Choroid plexus epithelial cell (primary cell): ENCODE data around the gene SPAAR.
"Not testable (repeated sequence)": the region's sequence is repeated elsewhere in the genome, so short reads cannot be mapped to it uniquely, and the experiment has no call there.

Experiments used
- DNase-seq: peaks from one replicate; pipeline ENCODE4 v3.0.0-alpha.2; 2010; ENCODE audit warnings: low read depth
- H3K4me3 ChIP-seq: 2 replicates; pipeline ENCODE4 v1.5.1; 2011; ENCODE audit warnings: low read depth, mild to moderate bottlenecking, control low read depth, low read length, moderate library complexity
- TF ChIP-seq, protein P1 (sequence below): conservative IDR thresholded peaks from 2 replicates; pipeline ENCODE4 v1.5.1; 2011; ENCODE audit warnings: low read depth, mild to moderate bottlenecking, control low read depth, inconsistent platforms, low read length, moderate library complexity

Gene SPAAR

DNA sequence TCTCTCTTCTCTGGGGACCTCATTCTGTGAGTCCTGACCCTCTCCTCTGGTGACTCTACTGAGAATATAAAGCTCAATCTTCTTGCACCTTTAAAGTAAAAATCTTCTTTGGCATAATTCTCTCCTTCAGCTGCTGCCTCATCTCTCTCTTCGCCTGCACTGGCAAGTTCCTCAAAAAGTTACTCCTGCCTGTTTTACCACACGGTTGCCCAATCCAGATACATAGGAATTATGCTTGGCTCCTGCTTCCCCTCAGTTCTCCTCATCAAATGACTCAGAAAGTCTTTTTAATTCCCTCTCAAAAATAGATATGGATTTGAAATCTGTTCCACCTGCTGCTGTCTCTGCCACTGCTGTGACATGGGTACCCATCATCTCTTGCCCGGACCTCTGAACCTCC is 17.6 kb upstream of the SPAAR start:
- no peak overlapping the region for H3K4me3 ChIP-seq
- no peak for DNase-seq
- TF ChIP-seq, protein P1, sequence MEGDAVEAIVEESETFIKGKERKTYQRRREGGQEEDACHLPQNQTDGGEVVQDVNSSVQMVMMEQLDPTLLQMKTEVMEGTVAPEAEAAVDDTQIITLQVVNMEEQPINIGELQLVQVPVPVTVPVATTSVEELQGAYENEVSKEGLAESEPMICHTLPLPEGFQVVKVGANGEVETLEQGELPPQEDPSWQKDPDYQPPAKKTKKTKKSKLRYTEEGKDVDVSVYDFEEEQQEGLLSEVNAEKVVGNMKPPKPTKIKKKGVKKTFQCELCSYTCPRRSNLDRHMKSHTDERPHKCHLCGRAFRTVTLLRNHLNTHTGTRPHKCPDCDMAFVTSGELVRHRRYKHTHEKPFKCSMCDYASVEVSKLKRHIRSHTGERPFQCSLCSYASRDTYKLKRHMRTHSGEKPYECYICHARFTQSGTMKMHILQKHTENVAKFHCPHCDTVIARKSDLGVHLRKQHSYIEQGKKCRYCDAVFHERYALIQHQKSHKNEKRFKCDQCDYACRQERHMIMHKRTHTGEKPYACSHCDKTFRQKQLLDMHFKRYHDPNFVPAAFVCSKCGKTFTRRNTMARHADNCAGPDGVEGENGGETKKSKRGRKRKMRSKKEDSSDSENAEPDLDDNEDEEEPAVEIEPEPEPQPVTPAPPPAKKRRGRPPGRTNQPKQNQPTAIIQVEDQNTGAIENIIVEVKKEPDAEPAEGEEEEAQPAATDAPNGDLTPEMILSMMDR: no peak

DNA sequence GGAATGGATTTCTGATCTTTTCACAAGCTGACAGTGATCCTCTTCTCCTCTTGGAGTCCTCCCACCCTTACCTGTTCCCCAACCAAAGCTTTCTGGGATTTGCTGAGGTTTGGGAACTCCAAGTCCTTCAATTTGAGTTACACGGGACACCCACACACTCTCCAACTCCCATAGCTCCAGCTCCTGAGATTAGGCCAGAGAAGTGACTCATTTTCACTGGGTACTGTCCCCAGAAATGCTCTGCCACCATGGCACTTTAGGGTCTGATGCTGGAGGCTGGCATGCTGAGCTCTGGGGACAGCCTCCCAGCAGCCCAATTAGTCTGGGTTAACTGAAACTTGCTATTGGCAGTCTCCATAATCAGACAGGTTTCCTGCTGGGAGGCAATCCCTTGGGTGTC is 17.2 kb upstream of the SPAAR start:
- H3K4me3 ChIP-seq: no peak overlapping the region
- TF ChIP-seq, protein P1: no peak
- no peak for DNase-seq

DNA sequence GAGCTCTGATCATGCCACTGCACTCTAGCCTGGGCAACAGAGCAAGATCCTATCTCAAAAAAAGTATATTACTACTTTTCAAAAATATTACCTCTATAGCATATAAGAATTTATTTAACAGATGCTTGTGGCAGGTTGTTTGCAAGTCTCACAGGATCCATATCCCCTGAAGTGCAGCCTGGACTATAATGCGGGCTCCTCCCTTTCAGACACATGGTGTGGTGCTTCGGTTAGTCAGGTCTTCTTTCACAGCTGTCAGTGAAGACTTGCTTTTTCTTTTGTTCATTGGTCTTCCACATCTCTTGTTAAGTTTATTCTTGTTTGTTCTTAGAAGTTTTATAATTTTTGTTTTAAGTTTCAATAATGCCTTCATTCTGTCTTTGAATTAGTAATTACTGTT is 12.7 kb upstream of the SPAAR start:
- no peak for DNase-seq
- H3K4me3 ChIP-seq: no peak overlapping the region
- TF ChIP-seq, protein P1: no peak

DNA sequence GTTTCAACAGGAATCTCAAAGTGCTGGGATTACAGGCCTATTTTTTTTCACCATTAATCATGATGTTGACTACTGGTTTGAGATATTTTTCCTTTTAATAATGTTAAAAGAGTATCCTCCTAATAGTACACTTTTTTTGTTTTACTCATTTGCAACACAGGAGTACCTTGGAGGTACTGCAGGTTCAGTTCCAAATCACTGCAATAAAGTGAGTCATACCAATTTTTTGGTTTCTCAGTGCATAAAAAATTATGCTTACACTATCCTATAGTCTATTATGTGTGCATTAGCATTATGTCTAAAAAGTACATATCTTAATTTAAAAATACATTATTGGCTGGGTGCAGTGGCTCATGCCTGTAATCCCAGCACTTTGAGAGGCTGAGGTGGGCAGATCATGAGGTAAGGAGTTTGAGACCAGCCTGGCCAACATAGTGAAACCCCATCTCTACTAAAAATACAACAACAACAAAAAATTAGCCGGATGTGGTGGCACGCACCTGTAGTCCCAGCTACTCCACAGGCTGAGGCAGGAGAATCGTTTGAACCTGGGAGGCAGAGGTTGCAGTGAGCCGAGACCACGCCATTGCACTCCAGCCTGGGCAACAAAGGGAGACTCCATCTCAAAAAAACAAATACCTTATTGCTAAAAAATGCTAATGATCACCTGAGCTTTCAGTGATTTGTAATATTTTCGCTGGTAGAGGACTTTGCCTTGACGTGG is 11.8 kb upstream of the SPAAR start:
- not testable (repeated sequence) for H3K4me3 ChIP-seq

DNA sequence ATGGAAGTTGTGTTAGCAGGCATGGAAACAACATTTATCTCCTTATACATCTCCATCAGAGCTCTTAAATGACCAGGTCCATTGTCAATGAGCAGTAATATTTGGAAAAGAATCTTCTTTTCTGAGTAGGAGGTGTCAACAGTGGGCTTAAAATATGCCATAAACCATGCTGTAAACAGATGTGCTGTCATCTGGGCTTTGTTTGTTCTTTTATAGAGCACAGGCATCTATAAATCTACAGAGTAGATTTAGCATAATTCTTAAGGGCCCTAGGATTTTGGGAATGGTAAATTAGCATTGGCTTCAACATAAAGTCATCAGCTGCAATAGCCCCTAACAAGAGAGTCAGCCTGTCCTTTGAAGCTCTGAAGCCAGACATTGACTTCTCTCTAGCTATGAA is 11.0 kb upstream of the SPAAR start:
- TF ChIP-seq, protein P1: no peak
- DNase-seq: no peak

More for the DNA sequence above, 11.8 kb upstream of the SPAAR start:
- DNase-seq: not testable (repeated sequence)

DNA sequence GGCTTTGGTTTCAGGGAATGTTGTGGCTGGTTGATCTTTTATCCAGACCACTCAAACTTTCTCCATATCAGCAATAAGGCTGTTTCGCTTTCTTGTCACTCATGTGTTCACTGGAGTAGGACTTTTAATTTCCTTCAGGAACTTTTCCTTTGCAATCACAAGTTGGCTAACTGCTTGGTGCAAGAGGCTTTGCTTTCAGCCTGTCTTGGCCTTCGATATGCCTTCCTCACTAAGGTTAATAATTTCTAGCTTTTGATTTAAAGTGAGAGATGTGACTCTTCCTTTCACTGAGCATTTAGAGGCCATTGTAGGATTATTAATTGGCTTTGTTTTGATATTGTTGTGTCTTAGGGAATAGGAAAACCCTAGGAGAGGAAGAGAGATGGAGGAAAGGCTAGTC is 10.3 kb upstream of the SPAAR start:
- TF ChIP-seq, protein P1: no peak
- DNase-seq: no peak
- H3K4me3 ChIP-seq: no peak overlapping the region

More for the DNA sequence above, 11.0 kb upstream of the SPAAR start:
- H3K4me3 ChIP-seq: no peak overlapping the region

DNA sequence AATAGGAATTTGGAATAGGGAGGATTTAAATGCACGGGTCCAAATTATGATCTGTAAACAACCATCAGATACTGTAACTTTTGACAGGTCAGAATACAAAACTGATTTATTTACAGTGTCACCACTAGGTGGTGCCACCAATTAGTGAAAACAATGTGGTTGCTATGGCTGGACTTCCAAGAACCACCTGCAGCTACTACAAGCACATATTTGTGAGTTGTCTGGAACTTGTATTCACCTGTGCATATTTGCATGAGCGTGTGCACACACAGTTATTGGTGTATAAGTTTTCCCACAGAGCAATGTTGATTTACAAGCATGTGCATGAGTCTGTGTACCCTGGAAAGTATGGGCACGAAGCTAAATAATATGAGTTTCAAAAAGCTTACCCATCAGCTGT is 6.2 kb upstream of the SPAAR start:
- peak; percentile 79 for DNase-seq
- TF ChIP-seq, protein P1: peak; percentile 59
- H3K4me3 ChIP-seq: no peak overlapping the region
